ENCODE data around the gene AJAP1.

The AJAP1 gene

DNA sequence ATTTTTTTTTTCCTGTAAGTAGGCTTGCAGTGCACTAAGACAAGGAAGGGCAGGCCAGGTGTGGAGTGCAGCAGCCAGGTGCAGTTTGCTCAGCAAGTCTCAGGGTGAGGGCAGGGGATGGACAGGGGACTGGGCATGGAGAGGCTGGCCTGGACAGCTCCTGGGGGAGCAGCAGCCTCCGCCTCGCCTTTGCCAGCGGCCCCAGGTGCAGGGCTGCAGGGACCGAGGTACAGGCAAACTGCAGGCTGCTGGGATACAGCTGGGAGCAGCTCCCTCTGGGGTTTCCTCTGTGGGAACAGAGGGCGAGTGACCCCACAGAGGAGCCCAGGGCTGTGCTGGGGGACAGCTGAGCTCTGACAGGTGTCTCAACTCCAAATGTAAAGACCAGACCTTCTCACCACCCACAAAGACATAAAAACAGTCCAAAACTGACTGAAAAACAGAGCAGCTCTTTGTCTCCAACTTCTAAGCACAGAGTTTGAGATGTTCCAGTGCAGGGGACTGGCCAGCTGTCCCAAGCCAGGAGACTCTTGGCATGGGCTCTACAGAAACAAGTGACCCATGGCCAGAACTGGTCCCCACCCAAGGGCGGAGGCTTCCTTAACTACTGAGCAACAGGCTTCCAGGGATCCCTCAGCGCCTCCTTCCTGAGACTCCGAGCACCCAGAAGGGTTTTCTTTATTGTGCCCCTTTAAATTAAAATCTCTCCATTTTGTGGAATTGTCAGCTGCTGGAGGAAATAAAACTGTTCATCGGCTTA, 27.7 kb upstream of the AJAP1 start:
- no peak for DNase-seq
- no peaks in the 10 kb centered on the region for H3K36me3 ChIP-seq (replicated peaks; ENCODE audit: insufficient read depth, low read length)
- no peaks in the 10 kb centered on the region for H3K9me3 ChIP-seq (replicated peaks; ENCODE audit: insufficient read depth, low read length)
- H3K4me2 ChIP-seq (ENCODE audit: low read depth, low read length) = no peak overlapping the region
- H3F3A ChIP-seq (ENCODE audit: insufficient read depth, low read length) = no peaks in the 10 kb centered on the region
- H4K20me1 ChIP-seq (ENCODE audit: insufficient read depth, low read length) = no peaks in the 10 kb centered on the region
- H3K79me2 ChIP-seq (ENCODE audit: low read length) = no peaks in the 10 kb centered on the region
- H3K4me1 ChIP-seq (ENCODE audit: low read length) = no peaks in the 10 kb centered on the region
- H3K27me3 ChIP-seq (replicated peaks; ENCODE audit: insufficient read depth, low read length) = peaks cover 81% of the 10 kb centered on the region
- no peak overlapping the region for H3K9ac ChIP-seq (ENCODE audit: low read length)
- no peak overlapping the region for H3K27ac ChIP-seq (ENCODE audit: low read length)
- H3K4me3 ChIP-seq (ENCODE audit: low read length) = no peak overlapping the region
- H2AFZ ChIP-seq (ENCODE audit: low read length) = no peak overlapping the region
- H3K9me2 ChIP-seq (replicated peaks; ENCODE audit: insufficient read depth, low read length) = no peaks in the 10 kb centered on the region
- TF ChIP-seq, protein P1, sequence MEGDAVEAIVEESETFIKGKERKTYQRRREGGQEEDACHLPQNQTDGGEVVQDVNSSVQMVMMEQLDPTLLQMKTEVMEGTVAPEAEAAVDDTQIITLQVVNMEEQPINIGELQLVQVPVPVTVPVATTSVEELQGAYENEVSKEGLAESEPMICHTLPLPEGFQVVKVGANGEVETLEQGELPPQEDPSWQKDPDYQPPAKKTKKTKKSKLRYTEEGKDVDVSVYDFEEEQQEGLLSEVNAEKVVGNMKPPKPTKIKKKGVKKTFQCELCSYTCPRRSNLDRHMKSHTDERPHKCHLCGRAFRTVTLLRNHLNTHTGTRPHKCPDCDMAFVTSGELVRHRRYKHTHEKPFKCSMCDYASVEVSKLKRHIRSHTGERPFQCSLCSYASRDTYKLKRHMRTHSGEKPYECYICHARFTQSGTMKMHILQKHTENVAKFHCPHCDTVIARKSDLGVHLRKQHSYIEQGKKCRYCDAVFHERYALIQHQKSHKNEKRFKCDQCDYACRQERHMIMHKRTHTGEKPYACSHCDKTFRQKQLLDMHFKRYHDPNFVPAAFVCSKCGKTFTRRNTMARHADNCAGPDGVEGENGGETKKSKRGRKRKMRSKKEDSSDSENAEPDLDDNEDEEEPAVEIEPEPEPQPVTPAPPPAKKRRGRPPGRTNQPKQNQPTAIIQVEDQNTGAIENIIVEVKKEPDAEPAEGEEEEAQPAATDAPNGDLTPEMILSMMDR (IDR thresholded peaks at IDR 0.05; ENCODE audit: low read length) = no peak
- no peak for TF ChIP-seq EZH2 (optimal IDR thresholded peaks at IDR 0.05; ENCODE audit: low read depth, low read length)
- no peak for TF ChIP-seq EZH2phosphoT487 (IDR thresholded peaks at IDR 0.05; ENCODE audit: low read length)

DNA sequence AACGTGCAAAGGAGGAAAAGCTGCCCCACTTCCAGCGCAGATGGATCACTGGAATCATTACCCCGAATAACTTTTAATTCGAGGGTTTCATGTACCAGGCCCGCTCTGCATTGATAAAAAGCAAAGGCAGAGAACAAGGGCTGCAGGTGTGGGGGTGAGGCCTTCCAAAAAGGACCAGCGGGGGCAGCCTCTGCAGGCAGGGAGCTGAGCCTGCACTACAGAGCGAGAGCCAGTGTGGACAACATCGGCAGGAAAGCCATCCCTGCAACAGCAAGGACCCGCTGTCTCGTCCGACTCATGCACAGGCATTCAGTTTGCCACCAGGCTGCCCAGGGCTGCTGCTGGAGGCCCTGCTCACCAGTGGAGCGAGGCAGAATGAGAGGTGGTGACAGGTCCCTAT, 27.1 kb upstream of the AJAP1 start:
- H3K4me1 ChIP-seq (ENCODE audit: low read length) = no peaks in the 10 kb centered on the region
- no peak overlapping the region for H2AFZ ChIP-seq (ENCODE audit: low read length)
- peaks cover 75% of the 10 kb centered on the region for H3K27me3 ChIP-seq (replicated peaks; ENCODE audit: insufficient read depth, low read length)
- H3F3A ChIP-seq (ENCODE audit: insufficient read depth, low read length) = no peaks in the 10 kb centered on the region
- no peaks in the 10 kb centered on the region for H3K79me2 ChIP-seq (ENCODE audit: low read length)
- no peaks in the 10 kb centered on the region for H3K9me3 ChIP-seq (replicated peaks; ENCODE audit: insufficient read depth, low read length)
- no peaks in the 10 kb centered on the region for H4K20me1 ChIP-seq (ENCODE audit: insufficient read depth, low read length)
- no peak overlapping the region for H3K9ac ChIP-seq (ENCODE audit: low read length)
- no peak overlapping the region for H3K4me2 ChIP-seq (ENCODE audit: low read depth, low read length)
- DNase-seq = no peak
- H3K36me3 ChIP-seq (replicated peaks; ENCODE audit: insufficient read depth, low read length) = no peaks in the 10 kb centered on the region
- TF ChIP-seq EZH2 (optimal IDR thresholded peaks at IDR 0.05; ENCODE audit: low read depth, low read length) = no peak
- TF ChIP-seq, protein P1 (IDR thresholded peaks at IDR 0.05; ENCODE audit: low read length) = no peak
- TF ChIP-seq EZH2phosphoT487 (IDR thresholded peaks at IDR 0.05; ENCODE audit: low read length) = no peak
- H3K9me2 ChIP-seq (replicated peaks; ENCODE audit: insufficient read depth, low read length) = no peaks in the 10 kb centered on the region
- H3K27ac ChIP-seq (ENCODE audit: low read length) = no peak overlapping the region
- no peak overlapping the region for H3K4me3 ChIP-seq (ENCODE audit: low read length)

DNA sequence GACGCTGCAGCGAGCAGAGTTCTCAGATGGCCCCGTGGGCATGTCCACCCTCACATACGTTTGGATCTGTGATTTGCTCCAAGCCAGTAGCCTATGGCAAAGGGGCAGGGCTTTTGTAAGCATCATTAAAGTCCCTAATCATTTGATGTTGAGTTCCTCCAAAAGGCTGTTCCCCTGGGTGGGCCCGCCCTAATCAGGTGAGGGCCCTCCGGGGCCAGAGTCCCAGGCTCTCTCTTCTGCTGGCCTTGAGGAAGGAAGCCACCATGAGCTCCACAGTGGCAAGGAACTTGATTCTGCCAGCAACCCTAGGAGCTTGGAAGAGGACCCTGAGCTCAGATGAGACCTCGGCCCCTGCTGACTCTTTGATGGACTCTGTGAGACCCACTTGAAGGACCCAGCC, 25.4 kb upstream of the AJAP1 start:
- Histone ChIP-seq H3F3A (ENCODE audit: insufficient read depth, low read length) (no peaks in the 10 kb centered on the region), H3K27ac (ENCODE audit: low read length) (no peak overlapping the region), H3K27me3 (replicated peaks; ENCODE audit: insufficient read depth, low read length) (peaks cover 65% of the 10 kb centered on the region), H3K9me3 (replicated peaks; ENCODE audit: insufficient read depth, low read length) (no peaks in the 10 kb centered on the region), H3K4me1 (ENCODE audit: low read length) (no peaks in the 10 kb centered on the region), H3K36me3 (replicated peaks; ENCODE audit: insufficient read depth, low read length) (no peaks in the 10 kb centered on the region), H3K79me2 (ENCODE audit: low read length) (no peaks in the 10 kb centered on the region), H3K9me2 (replicated peaks; ENCODE audit: insufficient read depth, low read length) (no peaks in the 10 kb centered on the region), H2AFZ (ENCODE audit: low read length) (no peak overlapping the region), H4K20me1 (ENCODE audit: insufficient read depth, low read length) (no peaks in the 10 kb centered on the region), H3K4me3 (ENCODE audit: low read length) (no peak overlapping the region), H3K4me2 (ENCODE audit: low read depth, low read length) (no peak overlapping the region), H3K9ac (ENCODE audit: low read length) (no peak overlapping the region)
- DNase-seq = no peak
- TF ChIP-seq EZH2phosphoT487 (IDR thresholded peaks at IDR 0.05; ENCODE audit: low read length) (no peak), EZH2 (optimal IDR thresholded peaks at IDR 0.05; ENCODE audit: low read depth, low read length) (no peak)
- TF ChIP-seq, protein P1 (IDR thresholded peaks at IDR 0.05; ENCODE audit: low read length) = no peak

Data from MM.1S (cell line).